DMS153 treated with DMSO at 0.1 percent for 48 hours (cell line): ENCODE measurements around the gene GJB6.
"Not testable (repeated sequence)": the region's sequence is repeated elsewhere in the genome, so short reads cannot be mapped to it uniquely, and the experiment has no call there.

Source experiments
- DNase-seq: peaks from one replicate; lab custom pipeline; 2025; ENCODE audit not compliant: unreplicated experiment; lab: John Stamatoyannopoulos, UW

The GJB6 gene

DNA sequence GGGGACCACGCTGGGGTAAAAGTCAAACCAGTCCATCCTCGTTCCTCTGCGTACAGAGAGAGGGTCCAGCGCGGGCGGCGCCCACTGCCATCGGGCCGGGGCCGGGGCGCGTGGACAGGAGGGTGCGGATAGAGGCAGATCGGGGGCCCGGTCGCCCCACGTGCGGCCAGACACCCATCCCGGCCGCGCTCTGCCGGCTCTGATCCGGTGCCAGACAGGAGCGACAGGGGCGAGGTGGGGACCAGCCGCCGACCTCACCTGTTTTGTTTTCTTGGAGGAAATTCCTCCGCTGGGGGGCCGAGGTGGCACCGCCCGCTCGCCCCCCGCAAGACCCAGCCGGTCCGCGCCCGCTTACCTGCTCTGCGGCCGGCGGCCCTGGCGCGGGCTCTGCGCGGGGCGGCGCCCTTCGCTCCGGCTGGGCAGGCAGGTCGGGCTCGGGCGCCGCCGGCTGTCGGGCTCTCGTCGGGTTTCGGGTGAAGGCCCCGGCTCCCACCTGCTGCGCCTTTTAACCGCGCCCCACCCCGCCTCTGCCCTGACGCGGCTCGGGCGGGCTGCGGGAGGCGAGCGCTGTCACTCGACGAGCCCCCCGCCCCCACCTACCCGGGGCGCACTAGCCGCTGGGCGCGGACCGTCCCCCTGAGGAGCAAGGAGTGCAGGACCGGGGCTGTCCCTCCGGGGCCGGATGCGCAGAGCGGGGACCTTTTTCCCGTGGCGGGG, at the start of gene GJB6:
Gene GJB6, minus strand, starts transcription at position 481 of the 717 bp plus-strand sequence. CDS start 8,839 bp downstream, outside the sequence.
- no peak for DNase-seq

GRCh38 chr13:20276901-20277300, 44.8 kb upstream of the GJB6 start:
- not testable (repeated sequence) for DNase-seq

DNA sequence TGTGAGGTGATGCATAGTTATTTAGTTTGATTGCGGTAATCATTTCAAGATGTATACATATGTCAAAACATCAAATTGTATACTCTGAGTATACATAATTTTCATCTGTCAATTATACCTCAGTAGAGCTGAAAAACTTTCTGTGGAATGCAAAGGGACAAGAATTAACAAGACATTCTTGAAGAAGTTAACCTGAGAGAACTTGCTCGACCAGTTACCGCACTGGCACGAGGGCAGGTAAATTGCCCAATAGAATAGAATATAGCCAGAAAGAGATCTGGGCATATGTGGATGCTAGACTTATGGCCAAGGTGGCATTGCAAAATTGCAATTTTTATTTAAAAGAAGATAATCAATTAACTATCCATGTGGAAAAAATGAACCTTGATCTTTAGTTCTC, 42.3 kb upstream of the GJB6 start:
- no peak for DNase-seq

- DNase-seq = no peak
These were observed 40.6 kb upstream of the GJB6 start for GRCh38 chr13:20272588-20273171.

DNA sequence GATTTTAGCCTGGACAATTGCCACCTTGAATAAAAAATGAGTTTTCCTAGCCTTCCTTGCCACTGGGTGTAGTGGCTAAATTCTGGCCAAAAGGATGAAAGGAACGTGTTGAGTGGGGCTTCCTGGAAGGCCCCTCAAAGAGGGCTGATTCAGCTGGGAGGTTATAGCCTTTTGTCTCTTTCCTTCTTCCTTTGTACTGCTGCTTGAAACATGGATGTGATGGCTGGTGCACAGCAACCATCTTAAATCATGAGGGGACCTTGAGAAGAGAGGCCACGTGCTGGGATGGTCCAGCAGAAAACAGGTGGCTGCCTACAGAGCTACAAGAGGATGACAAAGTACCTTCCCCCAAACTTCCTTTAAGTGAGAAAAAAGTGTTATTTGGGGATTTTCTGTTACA, 40.0 kb upstream of the GJB6 start:
- no peak for DNase-seq

DNA sequence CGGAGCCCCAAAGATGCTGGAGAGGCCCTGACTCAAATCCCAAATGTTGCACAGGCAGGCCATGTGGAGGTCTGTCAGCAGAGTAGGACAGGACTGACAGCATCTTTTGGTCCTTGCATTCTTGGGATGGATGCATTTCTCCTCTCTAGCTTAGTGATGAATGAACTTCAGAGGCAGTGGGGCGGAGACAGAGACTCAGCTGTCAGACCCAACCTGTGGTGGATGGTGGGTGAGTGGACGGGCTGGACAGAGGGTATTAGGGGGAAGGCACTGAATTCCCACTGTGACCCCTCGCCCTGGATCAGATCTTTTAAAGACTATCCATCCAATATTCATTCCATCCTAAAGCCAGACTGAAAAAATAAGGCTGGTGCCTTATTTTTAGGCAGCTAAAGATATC, 39.3 kb upstream of the GJB6 start:
- DNase-seq = no peak

DNA sequence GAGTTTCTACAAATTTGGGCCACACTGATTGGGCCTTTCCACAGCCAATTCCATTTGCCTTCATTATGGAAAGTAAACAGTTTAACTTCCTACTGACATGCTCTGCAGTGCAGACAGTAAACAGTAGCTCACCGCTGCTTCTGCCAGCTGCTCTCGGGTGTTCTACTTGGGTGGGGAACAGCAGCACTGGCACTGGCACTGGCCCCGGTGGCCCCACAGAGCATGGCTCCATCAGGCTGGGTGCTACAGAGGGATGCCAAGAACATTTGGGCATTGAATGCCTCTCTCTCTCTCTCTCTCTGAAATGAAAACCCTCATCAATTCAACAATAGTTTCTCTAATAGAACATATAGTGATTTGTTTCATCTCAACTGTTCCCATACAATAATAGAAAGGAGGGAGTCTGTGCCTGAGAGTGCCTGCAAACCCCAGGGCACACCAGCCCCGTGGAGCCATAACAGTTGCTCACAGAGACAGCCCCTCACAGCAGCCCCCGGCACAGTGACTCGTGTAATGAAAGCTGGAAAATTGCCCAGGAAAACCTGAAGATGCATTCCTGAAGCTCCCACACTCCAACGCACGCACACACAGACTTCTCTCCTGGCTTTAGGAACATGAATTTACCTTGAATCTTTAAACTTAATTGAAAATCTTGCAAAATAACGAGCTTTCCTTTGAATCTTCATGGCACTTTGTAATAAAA, 38.2 kb upstream of the GJB6 start:
- no peak for DNase-seq

GRCh38 chr13:20264271-20265018, 32.3 kb upstream of the GJB6 start:
- DNase-seq = no peak

- DNase-seq = no peak
These were observed 31.4 kb upstream of the GJB6 start for GRCh38 chr13:20263393-20264044.

- no peak for DNase-seq
These were observed 26.8 kb upstream of the GJB6 start for GRCh38 chr13:20258963-20259288.

DNA sequence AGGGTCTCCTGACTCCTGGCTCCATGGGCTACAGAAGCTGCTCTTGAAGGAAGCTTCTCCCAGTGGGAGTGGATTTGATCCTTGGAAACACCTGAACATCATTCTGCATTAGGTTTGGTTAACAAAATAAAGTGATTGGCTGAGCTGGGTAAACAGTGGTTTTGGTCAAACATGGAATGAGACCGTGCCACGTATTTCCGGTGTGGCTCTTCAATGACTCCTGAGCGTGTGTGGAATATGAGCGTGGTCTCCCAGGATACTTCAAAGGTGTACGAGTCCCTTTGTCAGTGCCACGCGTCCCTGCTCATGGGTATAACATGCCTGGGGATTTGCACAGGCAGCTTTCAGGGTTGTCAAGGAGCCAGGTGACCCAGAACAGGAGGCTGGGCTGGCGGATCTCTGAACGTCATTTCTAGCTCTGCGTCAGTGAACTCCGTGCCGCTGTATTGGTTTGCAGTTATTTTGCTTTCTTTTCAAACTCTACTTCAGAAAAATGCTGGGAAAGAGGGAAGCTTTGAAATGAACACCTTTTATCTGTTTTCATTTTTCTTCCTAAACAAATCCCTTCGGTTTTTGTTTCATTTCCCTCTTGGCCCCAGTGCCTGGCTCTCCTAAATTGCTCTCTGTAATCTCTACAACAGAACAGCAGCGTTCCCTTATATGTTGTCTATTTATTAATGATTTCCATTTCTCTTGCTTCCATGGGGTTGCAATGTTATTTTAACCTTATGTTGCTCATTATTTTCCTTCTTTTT, 26.3 kb upstream of the GJB6 start:
- peak; percentile 12 for DNase-seq

- no peak for DNase-seq
These were observed 22.0 kb upstream of the GJB6 start for GRCh38 chr13:20254076-20254475.

GRCh38 chr13:20249913-20250312, 17.8 kb upstream of the GJB6 start:
- DNase-seq = no peak

DNA sequence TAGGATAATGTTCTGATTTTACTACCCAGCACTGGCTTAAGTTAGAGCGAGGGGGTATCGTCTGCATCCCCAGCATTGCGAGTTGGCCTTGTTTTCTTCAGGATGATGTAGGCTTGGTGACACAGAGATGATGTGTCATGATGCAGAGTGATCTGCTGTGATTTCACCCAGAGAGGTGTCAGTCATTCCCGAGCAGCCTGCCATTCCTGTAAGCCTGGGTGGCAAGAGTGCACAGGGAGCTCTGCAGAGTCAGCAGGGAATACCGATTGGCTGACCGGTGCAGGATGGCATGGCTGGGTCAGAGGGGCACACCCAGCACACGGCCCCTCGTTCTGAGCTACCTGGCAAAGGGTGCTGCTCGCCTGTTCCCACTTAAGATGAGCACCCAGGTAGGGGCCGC, 15.8 kb upstream of the GJB6 start:
- DNase-seq = no peak

DNA sequence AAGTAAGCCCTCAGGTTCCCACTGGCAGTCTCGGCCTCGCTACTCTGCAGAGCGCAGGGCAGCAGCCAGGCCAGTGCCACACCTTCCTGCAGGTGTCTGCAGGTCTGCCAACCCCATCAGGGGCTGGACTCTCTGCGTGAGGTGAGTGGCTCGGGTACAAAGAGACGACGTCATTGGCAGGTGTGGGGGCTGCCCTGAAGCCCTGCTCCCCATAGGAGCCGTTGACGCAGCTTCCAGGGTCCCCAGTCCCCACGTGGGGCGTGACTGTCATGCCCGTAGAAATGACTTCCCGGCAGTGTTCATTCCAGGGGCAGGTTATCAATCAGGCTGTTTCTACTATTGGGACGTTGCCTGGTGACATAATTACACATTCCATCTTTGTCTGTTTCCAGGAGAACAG, 15.3 kb upstream of the GJB6 start:
- no peak for DNase-seq

GRCh38 chr13:20241593-20241992, 9.5 kb upstream of the GJB6 start:
- no peak for DNase-seq

GRCh38 chr13:20239748-20240147, 7.6 kb upstream of the GJB6 start:
- no peak for DNase-seq

- DNase-seq = no peak
These were observed 598 bp upstream of the GJB6 start for GRCh38 chr13:20232556-20233277.

- no peak for DNase-seq
These were observed 943 bp downstream of the GJB6 start for GRCh38 chr13:20230913-20231838.
